Measurements from ENCODE around the gene ELF5.

The ELF5 gene

GRCh38 chr11:34513682-34514449 lies at the start of gene ELF5:
Gene ELF5, minus strand, starts transcription at chr11:34513794. Its CDS starts 8,045 bp downstream, at chr11:34505749.
- DNase-seq (ENCODE audit: extremely low read depth in 1 of 2, low read depth in 1 of 2): no peak

- no peak for DNase-seq (ENCODE audit: extremely low read depth in 1 of 2, low read depth in 1 of 2)
Measured at GRCh38 chr11:34562976-34563375, 49.4 kb upstream of the ELF5 start.

GRCh38 chr11:34560511-34560910 lies 46.9 kb upstream of the ELF5 start:
- DNase-seq (ENCODE audit: extremely low read depth in 1 of 2, low read depth in 1 of 2): no peak

- no peak for DNase-seq (ENCODE audit: extremely low read depth in 1 of 2, low read depth in 1 of 2)
Measured at GRCh38 chr11:34558673-34559072, 45.1 kb upstream of the ELF5 start.

GRCh38 chr11:34558211-34558610 lies 44.6 kb upstream of the ELF5 start:
- no peak for DNase-seq (ENCODE audit: extremely low read depth in 1 of 2, low read depth in 1 of 2)

- DNase-seq (ENCODE audit: extremely low read depth in 1 of 2, low read depth in 1 of 2): no peak
Measured at GRCh38 chr11:34552270-34552669, 38.7 kb upstream of the ELF5 start.

GRCh38 chr11:34549271-34549670 lies 35.7 kb upstream of the ELF5 start:
- no peak for DNase-seq (ENCODE audit: extremely low read depth in 1 of 2, low read depth in 1 of 2)

- DNase-seq (ENCODE audit: extremely low read depth in 1 of 2, low read depth in 1 of 2): no peak
Measured at GRCh38 chr11:34548278-34548677, 34.7 kb upstream of the ELF5 start.

GRCh38 chr11:34546511-34547209 lies 33.1 kb upstream of the ELF5 start:
- no peak for DNase-seq (ENCODE audit: extremely low read depth in 1 of 2, low read depth in 1 of 2)

GRCh38 chr11:34542089-34542488 lies 28.5 kb upstream of the ELF5 start:
- no peak for DNase-seq (ENCODE audit: extremely low read depth in 1 of 2, low read depth in 1 of 2)

- DNase-seq (ENCODE audit: extremely low read depth in 1 of 2, low read depth in 1 of 2): no peak
Measured at GRCh38 chr11:34540870-34541269, 27.3 kb upstream of the ELF5 start.

- DNase-seq (ENCODE audit: extremely low read depth in 1 of 2, low read depth in 1 of 2): no peak
Measured at GRCh38 chr11:34537636-34538035, 24.0 kb upstream of the ELF5 start.

- no peak for DNase-seq (ENCODE audit: extremely low read depth in 1 of 2, low read depth in 1 of 2)
Measured at GRCh38 chr11:34536056-34536455, 22.5 kb upstream of the ELF5 start.

GRCh38 chr11:34534826-34535225 lies 21.2 kb upstream of the ELF5 start:
- no peak for DNase-seq (ENCODE audit: extremely low read depth in 1 of 2, low read depth in 1 of 2)

GRCh38 chr11:34531663-34532062 lies 18.1 kb upstream of the ELF5 start:
- no peak for DNase-seq (ENCODE audit: extremely low read depth in 1 of 2, low read depth in 1 of 2)

- DNase-seq (ENCODE audit: extremely low read depth in 1 of 2, low read depth in 1 of 2): no peak
Measured at GRCh38 chr11:34530545-34531234, 17.1 kb upstream of the ELF5 start.

GRCh38 chr11:34529643-34530042 lies 16.0 kb upstream of the ELF5 start:
- DNase-seq (ENCODE audit: extremely low read depth in 1 of 2, low read depth in 1 of 2): no peak

- no peak for DNase-seq (ENCODE audit: extremely low read depth in 1 of 2, low read depth in 1 of 2)
Measured at GRCh38 chr11:34528072-34528471, 14.5 kb upstream of the ELF5 start.

GRCh38 chr11:34525888-34526657 lies 12.5 kb upstream of the ELF5 start:
- DNase-seq (ENCODE audit: extremely low read depth in 1 of 2, low read depth in 1 of 2): no peak

- DNase-seq (ENCODE audit: extremely low read depth in 1 of 2, low read depth in 1 of 2): no peak
Measured at GRCh38 chr11:34525098-34525497, 11.5 kb upstream of the ELF5 start.

GRCh38 chr11:34524696-34525095 lies 11.1 kb upstream of the ELF5 start:
- no peak for DNase-seq (ENCODE audit: extremely low read depth in 1 of 2, low read depth in 1 of 2)
